K562 (cell line): Measurements from ENCODE around the gene ZNHIT1. TPM values are rescaled to one million over a fixed set of nuclear protein-coding genes. Genes with fewer than 3 reads are reported as not detected.
A peak's percentile ranks its signal among the peaks of the same experiment; 100 is the strongest.

Experiments used
- ETV1 ChIP-seq: fragments of 450-650 bp; conservative IDR thresholded peaks from 2 replicates; pipeline ENCODE4 v1.6.1; 2016; ENCODE audit warnings: missing genetic modification characterization, control low read depth, low read depth, missing compliant biosample characterization
- KDM1A ChIP-seq, 2 experiments: fragments of 450-650 bp; IDR thresholded peaks; 2 replicates each; pipeline ENCODE4 v1.6.1; 2016; ENCODE audit warnings: mild to moderate bottlenecking in 2 of 2
- LCOR ChIP-seq: sonication (generic); formaldehyde crosslinking; IDR thresholded peaks from 2 replicates; pipeline ENCODE4 v1.8.0; 2022; ENCODE audit warnings: mild to moderate bottlenecking, missing genetic modification reagents
- MIER1 ChIP-seq: fragments of 450-650 bp; IDR thresholded peaks from 2 replicates; pipeline ENCODE4 v1.6.1; 2016; ENCODE audit warnings: antibody characterized with exemption, mild to moderate bottlenecking, low read depth
- NELFE ChIP-seq: IDR thresholded peaks from 2 replicates; pipeline ENCODE4 v1.6.1; 2011; ENCODE audit warnings: mild to moderate bottlenecking; ENCODE audit not compliant: insufficient read depth, insufficient read length
- RBM15 ChIP-seq: fragments of 200-400 bp; formaldehyde crosslinking; IDR thresholded peaks from 2 replicates; pipeline ENCODE4 v1.6.1; 2018; ENCODE audit warnings: mild to moderate bottlenecking, low read length, moderate library complexity; ENCODE audit not compliant: insufficient read depth
- SMAD2 ChIP-seq: fragments of 150-350 bp; IDR thresholded peaks from 2 replicates; pipeline ENCODE4 v1.6.1; 2014; ENCODE audit warnings: low read depth, mild to moderate bottlenecking, low read length
- SNRNP70 ChIP-seq: fragments of 200-400 bp; formaldehyde crosslinking; optimal IDR thresholded peaks from 2 replicates; pipeline ENCODE3; 2017; ENCODE audit warnings: low read depth, low read length
- ZNF324 ChIP-seq: fragments of 250-450 bp; sonication (Bioruptor Pico); IDR thresholded peaks from 2 replicates; pipeline ENCODE4 v1.4.0; 2020; ENCODE audit warnings: mild to moderate bottlenecking
- ZNF79 ChIP-seq: fragments of 250-450 bp; sonication (Bioruptor Pico); IDR thresholded peaks from 2 replicates; pipeline ENCODE4 v1.4.0; 2020; ENCODE audit warnings: low read depth, mild to moderate bottlenecking, moderate library complexity
- polyA plus RNA-seq, 8 experiments: library from polyadenylated mRNA; depleted of rRNA in 4 of 8; stranded (reverse) in 5 of 8; unstranded in 3 of 8; fragments of >200 nt; fragmentation: Nextera tagmentation in 2 of 8; fragmentation: Illumina TruSeq in 1 of 8; extraction: Ambion mirVana in 2 of 8; extraction: Trizol in 1 of 8; gene quantifications; 2 replicates each; pipeline versions ENCODE4 v1.2.1 to v1.2.3, GENCODE V29; 2011 to 2014; ENCODE audit warnings: inconsistent platforms in 1 of 8, missing spikeins in 1 of 8
- total RNA-seq, 7 experiments: library from RNA; depleted of rRNA in 6 of 7; stranded (reverse); fragments of >200 nt in 6 of 7; fragmentation: Illumina TruSeq in 2 of 7; extraction: Trizol in 2 of 7; gene quantifications; 2 replicates each; pipeline versions ENCODE4 v1.2.1 to v1.2.3, GENCODE V29; 2011 to 2021; ENCODE audit warnings: low replicate concordance in 1 of 7
- TF ChIP-seq, protein P1 (sequence below), 3 experiments: IDR thresholded peaks in 2 of 3; conservative IDR thresholded peaks in 1 of 3; 2 replicates each; pipeline ENCODE4 v1.5.1; 2011 to 2012; ENCODE audit warnings: low read length in 3 of 3, mild to moderate bottlenecking in 3 of 3, control low read depth in 2 of 3, improper control_type of control experiment in 1 of 3, inconsistent platforms in 1 of 3, low read depth in 1 of 3, mixed read lengths in 1 of 3, moderate library complexity in 1 of 3; ENCODE audit not compliant: insufficient read depth in 2 of 3
- TF ChIP-seq, protein P2 (sequence below): sonication (generic); formaldehyde crosslinking; IDR thresholded peaks from 2 replicates; pipeline ENCODE4 v1.8.0; 2022; ENCODE audit warnings: missing genetic modification reagents, mild to moderate bottlenecking, moderate library complexity, borderline replicate concordance
- TF ChIP-seq, protein P3 (sequence below): fragments of 450-650 bp; IDR thresholded peaks from one replicate; pipeline ENCODE4 v1.6.1; 2018; ENCODE audit warnings: mild to moderate bottlenecking, moderate library complexity; ENCODE audit not compliant: partially characterized antibody
- TF ChIP-seq, protein P4 (sequence below): sonication (generic); formaldehyde crosslinking; IDR thresholded peaks from 2 replicates; pipeline ENCODE4 v1.9.0; 2022; ENCODE audit warnings: mild to moderate bottlenecking, missing genetic modification reagents
- TF ChIP-seq, protein P5 (sequence below), 2 experiments: fragments of 450-650 bp; formaldehyde crosslinking in 1 of 2; IDR thresholded peaks; 2 replicates each; pipeline versions ENCODE4 v1.4.0 to v1.6.1; 2014 to 2020; ENCODE audit warnings: mild to moderate bottlenecking in 2 of 2, borderline replicate concordance in 1 of 2, low read depth in 1 of 2

The ZNHIT1 gene
- total and polyA plus RNA-seq, 9 of the 15 experiments (the other 6 are each of a cell fraction or from before 2014, with no cell fraction given) = 6.4 to 162 (median 70.1) TPM

DNA sequence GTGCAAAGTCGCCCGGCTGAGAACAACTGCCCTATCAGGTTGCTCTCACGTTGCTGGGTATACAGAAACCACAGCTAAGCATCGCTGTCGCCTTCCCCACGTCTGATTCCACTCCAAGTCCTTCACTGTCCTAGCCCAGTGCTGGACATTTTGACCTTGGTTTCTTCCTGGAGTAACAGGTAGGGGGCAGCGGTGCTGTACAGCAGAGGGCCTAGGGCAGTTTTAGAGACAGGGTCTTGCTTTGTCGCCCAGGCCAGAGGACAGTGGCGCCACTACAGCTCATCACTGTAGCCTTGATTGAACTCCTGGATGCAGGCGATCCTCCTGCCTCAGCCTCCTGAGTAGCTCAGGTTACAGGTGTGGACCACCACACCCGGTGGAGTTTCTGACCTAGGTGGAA lies 17.1 kb downstream of the ZNHIT1 start (continued):
- TF ChIP-seq, protein P1, sequence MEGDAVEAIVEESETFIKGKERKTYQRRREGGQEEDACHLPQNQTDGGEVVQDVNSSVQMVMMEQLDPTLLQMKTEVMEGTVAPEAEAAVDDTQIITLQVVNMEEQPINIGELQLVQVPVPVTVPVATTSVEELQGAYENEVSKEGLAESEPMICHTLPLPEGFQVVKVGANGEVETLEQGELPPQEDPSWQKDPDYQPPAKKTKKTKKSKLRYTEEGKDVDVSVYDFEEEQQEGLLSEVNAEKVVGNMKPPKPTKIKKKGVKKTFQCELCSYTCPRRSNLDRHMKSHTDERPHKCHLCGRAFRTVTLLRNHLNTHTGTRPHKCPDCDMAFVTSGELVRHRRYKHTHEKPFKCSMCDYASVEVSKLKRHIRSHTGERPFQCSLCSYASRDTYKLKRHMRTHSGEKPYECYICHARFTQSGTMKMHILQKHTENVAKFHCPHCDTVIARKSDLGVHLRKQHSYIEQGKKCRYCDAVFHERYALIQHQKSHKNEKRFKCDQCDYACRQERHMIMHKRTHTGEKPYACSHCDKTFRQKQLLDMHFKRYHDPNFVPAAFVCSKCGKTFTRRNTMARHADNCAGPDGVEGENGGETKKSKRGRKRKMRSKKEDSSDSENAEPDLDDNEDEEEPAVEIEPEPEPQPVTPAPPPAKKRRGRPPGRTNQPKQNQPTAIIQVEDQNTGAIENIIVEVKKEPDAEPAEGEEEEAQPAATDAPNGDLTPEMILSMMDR (IDR thresholded peaks at IDR 0.05 in 2 of 3, conservative IDR thresholded peaks at IDR 0.05 in 1 of 3; ENCODE audit: insufficient read depth in 2 of 3, low read depth in 1 of 3, low read length in 3 of 3) = peak; percentile 69 to 80 (median 70)
- no peak for TF ChIP-seq ZNF79 (CRISPR knock-in tag)
- TF ChIP-seq, protein P2, sequence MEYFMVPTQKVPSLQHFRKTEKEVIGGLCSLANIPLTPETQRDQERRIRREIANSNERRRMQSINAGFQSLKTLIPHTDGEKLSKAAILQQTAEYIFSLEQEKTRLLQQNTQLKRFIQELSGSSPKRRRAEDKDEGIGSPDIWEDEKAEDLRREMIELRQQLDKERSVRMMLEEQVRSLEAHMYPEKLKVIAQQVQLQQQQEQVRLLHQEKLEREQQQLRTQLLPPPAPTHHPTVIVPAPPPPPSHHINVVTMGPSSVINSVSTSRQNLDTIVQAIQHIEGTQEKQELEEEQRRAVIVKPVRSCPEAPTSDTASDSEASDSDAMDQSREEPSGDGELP (CRISPR knock-in tag) = peak; percentile 28; the same call in 1 of the 2 replicates
- TF ChIP-seq, protein P3, sequence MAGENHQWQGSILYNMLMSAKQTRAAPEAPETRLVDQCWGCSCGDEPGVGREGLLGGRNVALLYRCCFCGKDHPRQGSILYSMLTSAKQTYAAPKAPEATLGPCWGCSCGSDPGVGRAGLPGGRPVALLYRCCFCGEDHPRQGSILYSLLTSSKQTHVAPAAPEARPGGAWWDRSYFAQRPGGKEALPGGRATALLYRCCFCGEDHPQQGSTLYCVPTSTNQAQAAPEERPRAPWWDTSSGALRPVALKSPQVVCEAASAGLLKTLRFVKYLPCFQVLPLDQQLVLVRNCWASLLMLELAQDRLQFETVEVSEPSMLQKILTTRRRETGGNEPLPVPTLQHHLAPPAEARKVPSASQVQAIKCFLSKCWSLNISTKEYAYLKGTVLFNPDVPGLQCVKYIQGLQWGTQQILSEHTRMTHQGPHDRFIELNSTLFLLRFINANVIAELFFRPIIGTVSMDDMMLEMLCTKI = no peak
- no peak for TF ChIP-seq SMAD2
- TF ChIP-seq MIER1 = no peak
- no peak for TF ChIP-seq LCOR
- TF ChIP-seq ETV1 (tag) = no peak
- no peak for TF ChIP-seq RBM15
- no peak for TF ChIP-seq SNRNP70
- TF ChIP-seq NELFE = no peak
- TF ChIP-seq, protein P4, sequence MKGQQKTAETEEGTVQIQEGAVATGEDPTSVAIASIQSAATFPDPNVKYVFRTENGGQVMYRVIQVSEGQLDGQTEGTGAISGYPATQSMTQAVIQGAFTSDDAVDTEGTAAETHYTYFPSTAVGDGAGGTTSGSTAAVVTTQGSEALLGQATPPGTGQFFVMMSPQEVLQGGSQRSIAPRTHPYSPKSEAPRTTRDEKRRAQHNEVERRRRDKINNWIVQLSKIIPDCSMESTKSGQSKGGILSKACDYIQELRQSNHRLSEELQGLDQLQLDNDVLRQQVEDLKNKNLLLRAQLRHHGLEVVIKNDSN (CRISPR knock-in tag) = no peak
- TF ChIP-seq ZNF324 (CRISPR knock-in tag) = no peak
- TF ChIP-seq KDM1A (IDR thresholded peaks at IDR 0.05) = no peak
- TF ChIP-seq, protein P5, sequence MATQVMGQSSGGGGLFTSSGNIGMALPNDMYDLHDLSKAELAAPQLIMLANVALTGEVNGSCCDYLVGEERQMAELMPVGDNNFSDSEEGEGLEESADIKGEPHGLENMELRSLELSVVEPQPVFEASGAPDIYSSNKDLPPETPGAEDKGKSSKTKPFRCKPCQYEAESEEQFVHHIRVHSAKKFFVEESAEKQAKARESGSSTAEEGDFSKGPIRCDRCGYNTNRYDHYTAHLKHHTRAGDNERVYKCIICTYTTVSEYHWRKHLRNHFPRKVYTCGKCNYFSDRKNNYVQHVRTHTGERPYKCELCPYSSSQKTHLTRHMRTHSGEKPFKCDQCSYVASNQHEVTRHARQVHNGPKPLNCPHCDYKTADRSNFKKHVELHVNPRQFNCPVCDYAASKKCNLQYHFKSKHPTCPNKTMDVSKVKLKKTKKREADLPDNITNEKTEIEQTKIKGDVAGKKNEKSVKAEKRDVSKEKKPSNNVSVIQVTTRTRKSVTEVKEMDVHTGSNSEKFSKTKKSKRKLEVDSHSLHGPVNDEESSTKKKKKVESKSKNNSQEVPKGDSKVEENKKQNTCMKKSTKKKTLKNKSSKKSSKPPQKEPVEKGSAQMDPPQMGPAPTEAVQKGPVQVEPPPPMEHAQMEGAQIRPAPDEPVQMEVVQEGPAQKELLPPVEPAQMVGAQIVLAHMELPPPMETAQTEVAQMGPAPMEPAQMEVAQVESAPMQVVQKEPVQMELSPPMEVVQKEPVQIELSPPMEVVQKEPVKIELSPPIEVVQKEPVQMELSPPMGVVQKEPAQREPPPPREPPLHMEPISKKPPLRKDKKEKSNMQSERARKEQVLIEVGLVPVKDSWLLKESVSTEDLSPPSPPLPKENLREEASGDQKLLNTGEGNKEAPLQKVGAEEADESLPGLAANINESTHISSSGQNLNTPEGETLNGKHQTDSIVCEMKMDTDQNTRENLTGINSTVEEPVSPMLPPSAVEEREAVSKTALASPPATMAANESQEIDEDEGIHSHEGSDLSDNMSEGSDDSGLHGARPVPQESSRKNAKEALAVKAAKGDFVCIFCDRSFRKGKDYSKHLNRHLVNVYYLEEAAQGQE (IDR thresholded peaks at IDR 0.05; ENCODE audit: borderline replicate concordance) = peak; percentile 68
- TF ChIP-seq, protein P5 (CRISPR knock-in tag; IDR thresholded peaks at IDR 0.05; ENCODE audit: low read depth) = no peak
